T1000 (cell line): ENCODE data around the gene UGT3A2.
"Not testable (repeated sequence)": the region's sequence is repeated elsewhere in the genome, so short reads cannot be mapped to it uniquely, and the experiment has no call there.

Source experiments
- DNase-seq: peaks from one replicate; lab custom pipeline; 2025; ENCODE audit warnings: mixed read lengths; lab: John Stamatoyannopoulos, UW

Gene UGT3A2

GRCh38 chr5:36052538-36052937, 14.1 kb downstream of the UGT3A2 start:
- DNase-seq, result no peak

- DNase-seq, result no peak
These were observed 16.7 kb downstream of the UGT3A2 start for GRCh38 chr5:36049949-36050348.

GRCh38 chr5:36047384-36048160, 19.1 kb downstream of the UGT3A2 start:
- no peak for DNase-seq

GRCh38 chr5:36045895-36046294, 20.8 kb downstream of the UGT3A2 start:
- no peak for DNase-seq

GRCh38 chr5:36041537-36041845, 25.2 kb downstream of the UGT3A2 start:
- DNase-seq, result no peak

- DNase-seq, result no peak
These were observed 25.8 kb downstream of the UGT3A2 start for GRCh38 chr5:36040651-36041536.

GRCh38 chr5:36035696-36036095, 31.0 kb downstream of the UGT3A2 start:
- no peak for DNase-seq

GRCh38 chr5:36034536-36035134, 32.0 kb downstream of the UGT3A2 start:
- not testable (repeated sequence) for DNase-seq

GRCh38 chr5:36033486-36033885, 33.2 kb downstream of the UGT3A2 start:
- no peak for DNase-seq

GRCh38 chr5:36033047-36033446, 33.6 kb downstream of the UGT3A2 start:
- DNase-seq, result no peak

- no peak for DNase-seq
These were observed 35.5 kb downstream of the UGT3A2 start for GRCh38 chr5:36031223-36031622.

GRCh38 chr5:36029914-36030313, 36.8 kb downstream of the UGT3A2 start:
- DNase-seq, result no peak

GRCh38 chr5:36028816-36029465, 37.7 kb downstream of the UGT3A2 start:
- DNase-seq, result no peak

- no peak for DNase-seq
These were observed 39.0 kb downstream of the UGT3A2 start for GRCh38 chr5:36027711-36028110.

- DNase-seq, result no peak
These were observed 39.8 kb downstream of the UGT3A2 start for GRCh38 chr5:36026706-36027465.

- not testable (repeated sequence) for DNase-seq
These were observed 44.4 kb downstream of the UGT3A2 start for GRCh38 chr5:36022246-36022645.

GRCh38 chr5:36019584-36019983, 47.1 kb downstream of the UGT3A2 start:
- DNase-seq, result not testable (repeated sequence)

- no peak for DNase-seq
These were observed 49.1 kb downstream of the UGT3A2 start for GRCh38 chr5:36017622-36018021.

- DNase-seq, result no peak
These were observed 49.7 kb downstream of the UGT3A2 start for GRCh38 chr5:36017004-36017403.

GRCh38 chr5:36013182-36013581, 53.5 kb downstream of the UGT3A2 start:
- DNase-seq, result no peak

- no peak for DNase-seq
These were observed 57.0 kb downstream of the UGT3A2 start for GRCh38 chr5:36009698-36010097.

GRCh38 chr5:36007366-36007765, 59.3 kb downstream of the UGT3A2 start:
- DNase-seq, result no peak
